ENCODE measurements around the gene NDUFV1.
"Not testable (repeated sequence)": the region's sequence is repeated elsewhere in the genome, so short reads cannot be mapped to it uniquely, and the experiment has no call there.

Gene NDUFV1

GRCh38 chr11:67608486-67608885 lies 1.8 kb downstream of the NDUFV1 start:
- FAIRE-seq: no peak
- DNase-seq (ENCODE audit: insufficient read length, low spot score): no peak

GRCh38 chr11:67609316-67609715 lies 2.6 kb downstream of the NDUFV1 start:
- DNase-seq (ENCODE audit: insufficient read length, low spot score): no peak
- FAIRE-seq: no peak

GRCh38 chr11:67610302-67610868 lies 3.6 kb downstream of the NDUFV1 start:
- no peak for FAIRE-seq
- DNase-seq (ENCODE audit: insufficient read length, low spot score): no peak

DNA sequence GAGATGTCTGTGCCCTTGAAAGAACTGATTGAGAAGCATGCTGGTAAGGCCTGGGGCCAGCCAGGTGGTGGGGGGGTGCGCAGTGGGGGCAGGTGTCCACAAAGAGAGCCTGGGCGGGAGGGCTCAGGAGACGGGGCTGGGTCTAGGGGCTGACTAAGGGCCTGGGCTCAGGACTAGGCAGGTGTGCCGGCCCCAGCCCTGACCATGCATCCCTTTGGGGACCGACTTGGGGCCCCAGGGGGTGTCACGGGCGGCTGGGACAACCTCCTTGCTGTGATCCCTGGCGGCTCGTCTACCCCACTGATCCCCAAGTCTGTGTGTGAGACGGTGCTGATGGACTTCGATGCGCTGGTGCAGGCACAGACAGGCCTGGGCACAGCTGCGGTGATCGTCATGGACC lies 4.4 kb downstream of the NDUFV1 start:
- FAIRE-seq (no peak), DNase-seq (ENCODE audit: insufficient read length, low spot score) (no peak)

- FAIRE-seq (no peak), DNase-seq (ENCODE audit: insufficient read length, low spot score) (no peak)
These were observed 5.2 kb downstream of the NDUFV1 start for GRCh38 chr11:67611704-67612587.

DNA sequence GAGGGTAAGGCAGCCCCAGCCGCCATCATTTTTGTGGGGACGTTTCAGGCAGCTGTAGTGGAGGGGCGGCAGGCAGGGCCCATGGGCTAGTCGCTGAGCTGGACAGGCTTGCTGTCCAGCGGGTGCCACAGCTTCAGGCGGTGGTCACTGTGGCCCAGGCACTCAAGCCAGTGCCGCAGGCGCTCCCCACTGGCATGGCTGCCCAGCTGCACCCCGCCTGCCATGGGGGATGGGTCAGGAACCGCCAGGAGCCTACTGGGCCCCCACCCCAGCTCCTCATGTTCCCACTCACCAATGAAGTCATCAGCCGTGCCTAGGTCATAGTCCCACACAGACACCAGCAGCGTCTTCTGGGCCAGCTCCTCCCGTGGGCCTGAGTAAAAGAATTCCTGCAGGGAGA lies 6.0 kb downstream of the NDUFV1 start:
- no peak for FAIRE-seq

DNA sequence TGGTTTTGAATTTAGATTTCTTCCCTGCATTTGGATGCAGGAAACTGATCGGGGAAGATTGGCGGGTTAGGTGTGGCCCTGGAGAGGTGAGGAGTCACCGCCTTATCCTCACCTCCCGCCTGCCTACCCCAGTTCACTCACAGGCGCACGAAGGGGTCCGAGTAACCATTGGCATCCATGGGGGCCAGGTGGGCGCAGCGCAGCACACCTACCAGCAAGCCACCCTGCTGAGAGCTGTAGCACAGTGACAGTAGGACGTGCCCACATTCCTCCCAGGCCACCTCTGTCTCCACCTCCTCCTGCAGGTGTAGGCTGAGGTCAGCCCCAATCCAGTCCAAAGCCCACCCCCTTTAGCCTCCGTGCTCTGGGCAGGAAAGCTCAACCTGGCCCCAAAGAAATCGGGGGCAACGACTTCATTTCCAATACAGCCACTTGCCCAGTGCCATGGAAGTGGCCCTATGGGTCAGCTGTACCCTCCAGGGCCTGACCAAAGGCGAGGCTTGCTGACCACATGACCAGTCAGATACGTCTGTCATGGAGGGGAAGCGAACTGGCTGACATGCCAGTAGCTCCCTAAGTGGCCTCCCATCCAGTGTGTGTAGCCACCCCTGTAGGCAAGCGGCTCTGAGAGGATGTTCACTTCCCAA lies 6.7 kb downstream of the NDUFV1 start:
- no peak for FAIRE-seq
- no peak for DNase-seq (ENCODE audit: insufficient read length, low spot score)

More for the DNA sequence above, 6.0 kb downstream of the NDUFV1 start:
- DNase-seq (ENCODE audit: insufficient read length, low spot score): no peak

- FAIRE-seq (peak; percentile 92), DNase-seq (ENCODE audit: insufficient read length, low spot score) (peak; percentile 90)
These were observed 7.4 kb downstream of the NDUFV1 start for GRCh38 chr11:67613960-67614715.

GRCh38 chr11:67614730-67615714 lies 8.3 kb downstream of the NDUFV1 start:
- FAIRE-seq: no peak

DNA sequence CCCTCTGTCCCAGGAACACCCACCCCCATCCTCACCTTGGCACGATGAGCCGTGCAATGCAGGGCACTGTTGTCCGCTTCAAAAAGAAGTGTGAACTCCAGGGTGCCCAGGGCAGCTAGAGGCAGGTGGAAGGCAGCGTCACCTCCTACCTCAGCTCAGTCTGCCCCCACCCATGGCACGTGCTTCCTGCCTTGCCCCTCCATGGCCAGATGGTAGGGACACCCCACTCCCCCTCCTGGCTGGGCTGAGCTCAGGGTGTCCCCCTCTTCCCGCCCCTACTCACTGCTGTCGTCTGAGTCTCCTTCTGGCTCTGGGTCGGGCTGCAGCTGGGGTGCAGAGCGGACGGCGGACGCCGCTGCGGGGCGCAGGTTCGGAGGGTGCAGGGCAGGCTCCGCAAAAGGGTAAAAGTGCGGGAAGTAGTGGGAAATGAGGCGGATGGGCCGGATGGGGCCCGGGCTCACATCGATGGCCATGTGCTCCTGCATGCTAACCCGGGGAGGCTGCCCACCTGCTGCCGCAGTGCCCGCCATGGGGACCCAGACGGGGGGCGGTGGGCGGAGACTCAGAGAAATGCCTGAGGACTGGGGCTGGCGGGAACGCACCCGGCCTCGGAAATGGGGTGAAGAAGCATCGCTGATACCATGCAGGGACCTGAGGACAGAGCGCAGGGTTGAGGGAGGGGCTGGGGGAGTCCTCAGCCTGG lies 9.1 kb downstream of the NDUFV1 start:
- FAIRE-seq (no peak), DNase-seq (ENCODE audit: insufficient read length, low spot score) (no peak)

More at GRCh38 chr11:67614730-67615714, 8.3 kb downstream of the NDUFV1 start:
- peak; percentile 63 for DNase-seq (ENCODE audit: insufficient read length, low spot score)

DNA sequence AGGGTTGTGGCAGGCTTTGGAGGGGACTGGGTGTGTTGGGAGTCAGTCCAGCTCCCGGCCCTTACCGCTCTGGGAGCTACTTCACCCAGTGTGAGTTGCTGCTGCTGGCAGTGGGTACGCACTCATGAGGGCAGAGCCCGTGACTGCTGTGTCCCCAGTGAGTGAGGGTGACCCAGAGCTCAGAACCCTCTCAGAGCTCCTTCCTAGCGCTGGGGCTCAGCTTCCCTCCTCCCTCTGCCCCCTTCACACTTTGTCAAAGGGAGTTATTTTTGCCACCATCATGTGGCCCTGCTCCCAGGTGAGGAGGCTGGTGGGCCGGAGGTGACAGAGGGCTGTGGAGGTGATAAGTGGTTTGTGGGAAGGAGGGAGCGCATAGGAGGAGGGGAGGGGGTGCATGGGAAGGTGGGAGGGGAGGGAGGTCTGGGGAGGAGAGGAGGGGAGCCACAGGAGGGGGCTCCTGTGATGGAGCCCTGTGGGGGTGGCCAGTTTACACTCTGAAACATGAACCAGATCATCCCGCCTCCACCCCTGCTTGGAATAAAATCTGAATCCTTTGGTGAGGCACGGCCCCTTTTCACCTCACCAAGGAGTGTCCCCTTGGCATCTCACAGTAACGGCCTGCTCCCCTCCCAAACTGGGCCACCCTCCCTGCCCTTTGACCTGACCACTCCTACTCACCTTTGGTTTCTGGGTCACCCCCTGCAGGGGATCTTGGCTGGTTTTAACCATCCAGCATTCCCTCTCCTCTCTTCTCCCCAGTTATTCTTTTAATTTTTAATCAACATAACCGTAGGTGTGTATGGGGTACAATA lies 9.9 kb downstream of the NDUFV1 start:
- no peak for FAIRE-seq

DNA sequence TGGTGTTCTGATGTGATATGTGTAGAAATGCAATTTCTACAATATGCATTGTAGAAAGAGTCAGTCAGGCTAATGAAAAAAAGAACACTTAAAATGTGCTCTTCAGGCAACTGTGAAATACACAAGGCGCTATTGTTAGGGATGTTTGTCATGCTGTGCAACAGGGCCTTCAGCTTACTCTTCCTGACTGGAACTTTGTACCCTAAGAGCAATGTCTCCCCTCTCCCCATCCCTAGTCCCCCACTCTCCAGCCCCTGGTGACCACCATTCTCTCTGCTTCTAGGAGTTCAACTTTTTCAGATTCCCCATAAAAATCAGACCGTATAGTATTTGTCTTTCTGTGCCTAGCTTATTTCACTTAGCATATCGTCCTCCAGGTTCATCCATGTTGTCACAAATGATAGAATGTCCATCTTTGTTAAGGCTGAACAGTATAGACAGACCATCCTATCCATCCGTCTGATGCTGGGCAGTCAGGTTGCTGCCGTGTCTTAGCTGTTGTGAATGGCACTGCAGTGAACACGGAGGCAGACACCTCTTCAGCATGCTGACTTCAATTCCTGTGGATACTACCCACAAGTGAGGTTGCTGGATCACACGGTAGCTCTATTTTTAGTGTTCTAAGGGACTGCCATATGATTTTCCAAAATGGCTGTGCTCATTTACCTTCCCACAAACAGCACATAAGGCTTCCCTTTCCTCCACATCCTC lies 10.7 kb downstream of the NDUFV1 start:
- DNase-seq (ENCODE audit: insufficient read length, low spot score) (no peak), FAIRE-seq (no peak)

More for the DNA sequence above, 9.9 kb downstream of the NDUFV1 start:
- no peak for DNase-seq (ENCODE audit: insufficient read length, low spot score)

GRCh38 chr11:67618901-67619659 lies 12.3 kb downstream of the NDUFV1 start:
- not testable (repeated sequence) for FAIRE-seq

GRCh38 chr11:67619683-67620618 lies 13.2 kb downstream of the NDUFV1 start:
- FAIRE-seq; DNase-seq (ENCODE audit: insufficient read length, low spot score): not testable (repeated sequence)

More at GRCh38 chr11:67618901-67619659, 12.3 kb downstream of the NDUFV1 start:
- DNase-seq (ENCODE audit: insufficient read length, low spot score): not testable (repeated sequence)

DNA sequence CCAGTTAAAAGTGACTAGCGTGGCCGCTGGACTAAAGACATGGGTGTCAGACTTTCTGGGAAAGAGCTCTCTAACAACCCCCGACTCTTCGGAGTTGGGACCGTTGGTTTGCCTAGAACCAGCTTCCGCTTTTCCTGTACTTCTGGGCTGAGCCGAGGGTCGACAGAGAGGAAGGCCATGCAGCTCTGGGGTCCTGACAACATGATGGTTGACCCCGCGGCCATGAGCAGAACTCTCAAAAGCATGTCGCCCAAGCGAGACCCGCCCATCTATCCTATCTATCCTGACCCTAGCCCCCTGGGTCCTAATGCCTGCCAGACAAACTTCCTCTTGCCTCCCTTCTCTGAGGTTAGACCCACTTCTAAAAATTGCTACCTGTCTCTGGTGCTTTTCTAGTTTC lies 13.9 kb downstream of the NDUFV1 start:
- DNase-seq (ENCODE audit: insufficient read length, low spot score); FAIRE-seq: not testable (repeated sequence)

- not testable (repeated sequence) for FAIRE-seq; DNase-seq (ENCODE audit: insufficient read length, low spot score)
These were observed 15.2 kb downstream of the NDUFV1 start for GRCh38 chr11:67621928-67622327.
